PC-3 (cell line): ENCODE results near the gene PLEKHG4. TPM values are rescaled to one million over a fixed set of nuclear protein-coding genes. Genes with fewer than 3 reads are reported as not detected.

Experiments
- ATAC-seq: fragments of 200-7000 bp; cut with Tn5 transposase; 2 replicates; pipeline ENCODE4 v1.9.1; 2020; ENCODE audit warnings: mild to moderate bottlenecking, moderate library complexity
- BruUV-seq: library from RNA; stranded (reverse); fragments of 400-500 nt; replicated peaks from 2 replicates; lab custom pipeline; 2021; lab: Mats Ljungman, UMichigan
- CTCF ChIA-PET: fragments of 300-600 bp; sonication (Branson Sonifier 250); formaldehyde crosslinking; loops from one replicate; lab custom pipeline; 2022; ENCODE audit warnings: antibody characterized with exemption; lab: Charles Lee
- POLR2A ChIA-PET: fragments of 300-600 bp; sonication (Branson Sonifier 250); formaldehyde crosslinking; loops from one replicate; lab custom pipeline; 2022; ENCODE audit warnings: antibody characterized with exemption; ENCODE audit not compliant: unreplicated experiment; lab: Charles Lee
- DNase-seq: peaks from one replicate; pipeline ENCODE4 v3.0.0-alpha.2; 2015
- H2AFZ ChIP-seq: fragments of 300-600 bp; sonication (generic); 2 replicates; pipeline ENCODE4 v1.6.0; 2016; ENCODE audit warnings: antibody characterized with exemption, low read length
- H3F3A ChIP-seq: fragments of 300-600 bp; sonication (generic); one replicate; pipeline ENCODE4 v1.6.0; 2017; ENCODE audit warnings: antibody characterized with exemption, low read length, control low read depth, mild to moderate bottlenecking; ENCODE audit not compliant: unreplicated experiment
- H3K27ac ChIP-seq: fragments of 300-600 bp; sonication (generic); 2 replicates; pipeline ENCODE4 v1.5.1; 2016; ENCODE audit warnings: mild to moderate bottlenecking, low read length
- H3K27me3 ChIP-seq: fragments of 300-600 bp; sonication (generic); 2 replicates; pipeline ENCODE4 v1.6.1; 2016; ENCODE audit warnings: low read length, mixed read lengths
- H3K36me3 ChIP-seq: fragments of 300-600 bp; sonication (generic); 2 replicates; pipeline ENCODE4 v1.6.1; 2016; ENCODE audit warnings: low read depth, mixed run types, low read length, mixed read lengths
- H3K4me1 ChIP-seq: fragments of 300-600 bp; sonication (generic); 2 replicates; pipeline ENCODE4 v1.5.1; 2016; ENCODE audit warnings: low read length; ENCODE audit not compliant: insufficient read depth
- H3K4me2 ChIP-seq: fragments of 300-600 bp; sonication (generic); 2 replicates; pipeline ENCODE4 v1.6.0; 2016; ENCODE audit warnings: low read length
- H3K4me3 ChIP-seq: fragments of 300-600 bp; sonication (generic); 2 replicates; pipeline ENCODE4 v1.5.1; 2016; ENCODE audit warnings: mild to moderate bottlenecking, low read length, mixed read lengths
- H3K79me2 ChIP-seq: fragments of 300-600 bp; sonication (generic); 2 replicates; pipeline ENCODE4 v1.6.1; 2017; ENCODE audit warnings: low read length, mixed read lengths
- H3K9ac ChIP-seq: fragments of 300-600 bp; sonication (generic); 2 replicates; pipeline ENCODE4 v1.6.0; 2016; ENCODE audit warnings: mild to moderate bottlenecking, low read length
- H3K9me2 ChIP-seq: fragments of 300-600 bp; sonication (generic); replicated peaks from 2 replicates; pipeline ENCODE4 v1.6.1; 2016; ENCODE audit warnings: mixed run types, low read length, mixed read lengths
- H3K9me3 ChIP-seq: fragments of 300-600 bp; sonication (generic); 2 replicates; pipeline ENCODE4 v1.6.1; 2016; ENCODE audit warnings: low read length, mixed read lengths
- H4K20me1 ChIP-seq: fragments of 300-600 bp; sonication (generic); 2 replicates; pipeline ENCODE4 v1.6.1; 2016; ENCODE audit warnings: low read length, mixed read lengths
- CTCF ChIP-seq: fragments of 300-600 bp; sonication (generic); conservative IDR thresholded peaks from 2 replicates; pipeline ENCODE4 v1.5.1; 2017; ENCODE audit warnings: antibody characterized with exemption, low read depth, mild to moderate bottlenecking, low read length
- EZH2 ChIP-seq: fragments of 300-600 bp; sonication (generic); IDR thresholded peaks from one replicate; pipeline ENCODE4 v1.6.1; 2017; ENCODE audit warnings: antibody characterized with exemption, mild to moderate bottlenecking, low read length; ENCODE audit not compliant: unreplicated experiment
- EZH2phosphoT487 ChIP-seq: fragments of 300-600 bp; sonication (generic); IDR thresholded peaks from 2 replicates; pipeline ENCODE4 v1.6.1; 2018; ENCODE audit warnings: mild to moderate bottlenecking, antibody characterized with exemption, low read length, borderline replicate concordance
- intact Hi-C: fragments of 100-400 bp; cut with micrococcal nuclease; formaldehyde crosslinking; loops from 2 replicates; pipeline ENCODE4 v1.9.0; 2023
- total RNA-seq: library from RNA; depleted of rRNA; stranded (reverse); fragments of >200 nt; gene quantifications from 2 replicates; pipeline ENCODE4 v1.2.3, GENCODE V29; 2014

Gene PLEKHG4
- total RNA-seq, 1 experiment from 2014 or later: 8.9 TPM

GRCh38 chr16:67280090-67281015 lies 1.0 kb downstream of the PLEKHG4 start:
- intact Hi-C loops: no loop called here
- no peak for DNase-seq
- Histone ChIP-seq H3K4me3 (no peak overlapping the region), H4K20me1 (no peaks in the 10 kb centered on the region), H3K9me3 (no peaks in the 10 kb centered on the region), H3F3A (no peaks in the 10 kb centered on the region), H3K79me2 (peaks cover 6% of the 10 kb centered on the region; the same call in 1 of the 2 replicates), H2AFZ (no peak overlapping the region), H3K4me2 (no peak overlapping the region), H3K9me2 (no peaks in the 10 kb centered on the region), H3K27me3 (no peaks in the 10 kb centered on the region), H3K4me1 (peaks cover 23% of the 10 kb centered on the region), H3K36me3 (0 out of 2 replicates have a peak, but pooled peaks cover 4% of the 10 kb centered on the region), H3K27ac (no peak overlapping the region), H3K9ac (no peak overlapping the region)
- BruUV-seq: TSS peak; percentile 38
- ATAC-seq: no peak
- CTCF ChIA-PET: no interaction called here
- TF ChIP-seq EZH2: no peak
- no peak for TF ChIP-seq EZH2phosphoT487
- TF ChIP-seq CTCF: no peak
- POLR2A ChIA-PET: no interaction called here

DNA sequence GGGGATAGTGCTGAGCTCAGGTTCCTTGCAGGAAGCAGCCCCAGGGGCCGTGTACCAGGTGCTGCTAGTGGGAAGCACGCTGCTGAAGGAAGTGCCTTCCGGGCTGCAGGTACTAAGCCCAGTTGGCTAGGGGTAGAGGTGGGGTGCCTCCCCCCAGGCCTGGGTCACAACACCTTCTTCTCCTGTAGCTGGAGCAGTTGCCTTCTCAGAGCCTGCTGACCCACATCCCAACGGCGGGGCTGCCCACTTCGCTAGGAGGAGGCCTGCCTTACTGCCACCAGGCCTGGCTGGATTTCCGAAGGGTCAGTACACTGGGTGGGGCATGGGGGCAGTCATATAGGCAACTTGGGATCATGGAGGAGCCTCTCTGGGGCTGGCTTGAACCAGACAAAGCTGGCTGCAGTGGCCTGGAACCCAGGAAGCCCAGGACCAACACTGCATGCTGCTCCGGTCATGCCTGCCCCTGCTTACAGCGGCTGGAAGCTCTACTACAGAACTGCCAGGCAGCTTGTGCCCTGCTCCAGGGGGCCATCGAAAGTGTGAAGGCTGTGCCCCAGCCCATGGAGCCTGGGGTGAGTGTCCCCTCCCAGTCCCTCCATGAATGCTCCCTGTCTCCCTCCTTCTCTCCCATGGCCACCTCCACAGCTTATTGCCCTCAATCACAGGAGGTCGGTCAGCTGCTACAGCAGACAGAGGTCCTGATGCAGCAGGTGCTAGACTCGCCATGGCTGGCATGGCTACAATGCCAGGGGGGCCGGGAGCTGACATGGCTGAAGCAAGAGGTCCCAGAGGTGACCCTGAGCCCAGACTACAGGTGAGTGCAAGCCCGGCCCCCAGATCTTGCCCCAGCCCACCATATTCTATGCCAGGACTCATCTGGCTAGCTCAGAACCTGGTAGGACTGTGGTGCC lies 2.5 kb downstream of the PLEKHG4 start:
- BruUV-seq: no TSS peak
- Histone ChIP-seq H3K9me3 (no peaks in the 10 kb centered on the region), H3K9me2 (no peaks in the 10 kb centered on the region), H3K79me2 (peaks cover 6% of the 10 kb centered on the region; the same call in 1 of the 2 replicates), H3K9ac (no peak overlapping the region), H2AFZ (no peak overlapping the region), H3K4me3 (no peak overlapping the region), H3F3A (no peaks in the 10 kb centered on the region), H3K27me3 (no peaks in the 10 kb centered on the region), H3K4me2 (no peak overlapping the region), H3K27ac (no peak overlapping the region), H4K20me1 (no peaks in the 10 kb centered on the region), H3K4me1 (peaks cover 20% of the 10 kb centered on the region), H3K36me3 (no peaks in the 10 kb centered on the region)
- intact Hi-C loops: no loop called here
- ATAC-seq (no peak), DNase-seq (no peak)
- TF ChIP-seq EZH2 (no peak), CTCF (no peak), EZH2phosphoT487 (no peak)
- ChIA-PET CTCF (interaction anchor here (0.6 kb wide), 1 partner anchor 35 kb away, joined by 8 read pairs; no protein-coding TSS in a partner anchor), POLR2A (no interaction called here)
